Stimulated activated CD8-positive, alpha-beta memory T cell treated with anti-CD3 and anti-CD28 coated beads, Interleukin-4, amount 100 ng/mL, for 4 hours (primary cell): ENCODE data around the gene RIC8B.

Experiments used
- DNase-seq, 2 donors: peaks; one replicate each; pipeline ENCODE4 v3.0.0-alpha.2; 2020; ENCODE audit warnings: low read depth in 2 of 2, low spot score in 1 of 2

The RIC8B gene

GRCh38 chr12:106801167-106801708, 26.8 kb downstream of the RIC8B start:
- DNase-seq = no peak

GRCh38 chr12:106801830-106802533, 27.5 kb downstream of the RIC8B start:
- no peak for DNase-seq

GRCh38 chr12:106804668-106805067, 30.2 kb downstream of the RIC8B start:
- DNase-seq = no peak

- DNase-seq = no peak
Measured at GRCh38 chr12:106814714-106815113, 40.2 kb downstream of the RIC8B start.

- no peak for DNase-seq
Measured at GRCh38 chr12:106815741-106816140, 41.3 kb downstream of the RIC8B start.

- no peak for DNase-seq
Measured at GRCh38 chr12:106816231-106816630, 41.7 kb downstream of the RIC8B start.

GRCh38 chr12:106819991-106820390, 45.5 kb downstream of the RIC8B start:
- no peak for DNase-seq

- no peak for DNase-seq
Measured at GRCh38 chr12:106831699-106832098, 57.2 kb downstream of the RIC8B start.

GRCh38 chr12:106837782-106838181, 63.3 kb downstream of the RIC8B start:
- DNase-seq = no peak

- no peak for DNase-seq
Measured at GRCh38 chr12:106839333-106839732, 64.9 kb downstream of the RIC8B start.

GRCh38 chr12:106840243-106840642, 65.8 kb downstream of the RIC8B start:
- DNase-seq = no peak

GRCh38 chr12:106841510-106842302, 67.2 kb downstream of the RIC8B start:
- DNase-seq = no peak

- DNase-seq = no peak
Measured at GRCh38 chr12:106845902-106846301, 71.4 kb downstream of the RIC8B start.

GRCh38 chr12:106847861-106848260, 73.4 kb downstream of the RIC8B start:
- DNase-seq = no peak

- no peak for DNase-seq
Measured at GRCh38 chr12:106851306-106851705, 76.8 kb downstream of the RIC8B start.

GRCh38 chr12:106854723-106855122, 80.2 kb downstream of the RIC8B start:
- DNase-seq = no peak

- no peak for DNase-seq
Measured at GRCh38 chr12:106855221-106855758, 80.8 kb downstream of the RIC8B start.

GRCh38 chr12:106861984-106862916, 87.8 kb downstream of the RIC8B start:
- no peak for DNase-seq

GRCh38 chr12:106863189-106863588, 88.7 kb downstream of the RIC8B start:
- DNase-seq = no peak

GRCh38 chr12:106865683-106866082, 91.2 kb downstream of the RIC8B start:
- DNase-seq = no peak
